ENCODE data around the gene MAFB. TPM values are rescaled to one million over a fixed set of nuclear protein-coding genes. Genes with fewer than 3 reads are reported as not detected.

The MAFB gene
- total RNA-seq, 1 donor from 2014 or later: 17.3 TPM

DNA sequence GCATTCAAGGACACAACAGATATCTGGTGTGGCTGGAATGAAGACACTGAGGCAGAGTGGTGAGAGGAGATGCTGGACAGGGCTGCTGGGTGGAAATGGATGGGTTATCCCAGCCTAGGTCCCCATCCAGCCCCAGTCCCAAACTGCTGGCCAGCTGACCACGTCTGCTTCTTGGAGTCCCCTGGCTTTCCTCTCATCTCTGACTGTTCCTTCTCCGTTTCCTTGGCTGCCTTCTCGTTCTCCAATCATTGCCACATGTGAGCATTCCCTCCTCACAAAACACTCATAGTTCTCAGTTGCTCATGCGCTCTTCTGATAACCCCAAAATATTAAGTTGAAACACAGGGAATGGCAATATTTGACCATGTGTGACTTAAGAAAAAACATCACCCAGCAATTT lies 31.5 kb downstream of the MAFB start:
- DNase-seq (ENCODE audit: low spot score): no peak

DNA sequence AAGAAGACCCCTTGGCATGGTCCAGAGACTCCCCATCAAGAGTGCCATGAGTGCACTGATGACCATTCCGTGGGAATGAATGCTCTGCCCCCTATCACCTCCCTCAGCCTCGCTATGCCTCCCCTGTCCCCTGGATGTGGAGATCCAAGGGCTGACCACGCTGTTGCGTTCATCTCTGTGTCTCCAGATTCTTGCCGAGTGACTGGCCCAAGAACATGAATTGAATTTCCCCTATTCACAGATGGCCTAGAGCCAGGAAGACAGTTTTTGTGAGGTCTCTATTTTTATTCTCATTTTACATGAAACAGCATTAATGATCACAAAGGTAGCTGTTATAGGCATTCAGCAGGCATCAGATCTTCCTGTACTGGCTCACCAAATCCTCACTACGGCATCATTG lies 33.6 kb downstream of the MAFB start:
- DNase-seq (ENCODE audit: low spot score): no peak

DNA sequence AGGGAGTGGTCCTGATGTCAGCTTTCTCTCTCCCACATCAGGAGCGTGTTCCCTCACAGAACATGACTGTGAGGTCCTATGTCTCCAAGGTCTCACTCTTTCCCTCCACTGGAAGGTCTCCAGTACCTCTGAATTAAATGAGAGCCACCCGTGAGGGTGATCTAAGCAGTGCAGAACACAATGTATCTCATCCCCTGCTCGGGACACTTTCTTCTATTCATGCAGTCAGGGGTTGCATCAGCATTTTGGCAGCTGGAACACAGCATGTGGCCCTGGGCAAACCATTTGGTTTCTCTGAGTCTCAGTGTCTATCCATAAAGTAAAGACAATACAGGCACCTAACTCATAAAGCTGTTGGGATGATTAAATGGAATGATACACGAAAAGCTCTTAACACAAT lies 34.2 kb downstream of the MAFB start:
- no peak for DNase-seq (ENCODE audit: low spot score)

DNA sequence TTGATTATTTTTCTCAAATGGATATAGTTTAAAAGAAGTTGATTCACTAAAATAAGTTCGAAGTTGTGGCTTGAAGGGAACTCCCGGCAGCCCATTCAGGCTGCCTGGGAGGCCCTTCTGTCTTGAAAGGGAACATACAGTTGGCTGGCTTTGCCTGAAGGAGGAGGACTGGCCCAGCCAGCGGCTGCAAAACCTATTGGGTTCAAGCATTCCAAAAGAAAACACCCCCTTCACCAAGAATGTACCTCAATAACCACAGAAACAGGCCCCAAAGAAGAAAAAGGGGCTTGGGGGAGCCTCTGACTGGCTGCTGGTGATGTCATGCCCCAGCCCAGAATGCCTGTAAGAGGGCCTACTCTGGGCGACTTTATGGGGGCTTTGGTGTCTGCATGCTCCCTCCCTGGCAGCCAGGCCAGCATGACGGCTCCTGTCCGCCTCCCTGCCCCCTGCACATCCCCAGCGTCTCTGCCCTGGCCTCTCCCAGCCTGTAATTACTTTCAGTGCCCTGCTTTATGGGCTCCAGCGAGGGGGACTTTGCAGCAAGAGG lies 36.5 kb downstream of the MAFB start:
- DNase-seq (ENCODE audit: low spot score): no peak

DNA sequence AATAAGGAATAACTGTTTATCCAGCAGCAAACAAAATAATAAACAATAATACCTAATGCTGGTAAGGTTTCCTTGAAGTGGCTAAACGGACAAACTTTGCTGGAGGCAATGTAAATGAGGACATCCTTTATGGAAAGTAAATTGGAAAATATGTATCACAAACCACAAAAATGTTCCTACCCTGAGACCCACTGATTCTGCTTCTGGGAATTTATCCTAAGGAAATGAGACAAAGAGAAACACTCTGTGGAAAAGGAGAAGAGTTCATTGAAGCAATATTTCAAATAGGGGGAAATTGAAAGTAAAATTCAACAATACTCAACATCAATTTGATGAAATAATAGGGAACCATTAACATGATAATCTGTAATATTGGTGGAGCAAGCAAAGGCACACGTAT lies 37.9 kb downstream of the MAFB start:
- DNase-seq (ENCODE audit: low spot score): no peak

DNA sequence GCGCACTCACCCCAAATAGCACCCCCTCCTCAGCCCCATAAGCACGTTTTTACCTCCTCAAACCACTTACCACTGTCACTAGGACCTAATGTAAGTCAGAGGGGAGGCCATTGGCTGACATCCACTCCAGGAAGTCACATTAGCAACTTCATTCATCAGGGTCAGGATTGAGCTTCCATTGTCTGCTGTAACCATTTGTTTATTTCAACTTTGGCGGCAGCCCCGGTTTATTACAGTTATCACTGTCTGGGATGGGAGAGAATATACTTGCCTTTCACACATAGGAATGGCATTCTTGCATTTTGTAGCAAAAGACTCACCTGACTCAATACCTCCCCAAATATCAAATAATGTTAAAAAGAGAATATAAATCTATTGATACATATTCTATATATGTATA lies 38.3 kb downstream of the MAFB start:
- no peak for DNase-seq (ENCODE audit: low spot score)

DNA sequence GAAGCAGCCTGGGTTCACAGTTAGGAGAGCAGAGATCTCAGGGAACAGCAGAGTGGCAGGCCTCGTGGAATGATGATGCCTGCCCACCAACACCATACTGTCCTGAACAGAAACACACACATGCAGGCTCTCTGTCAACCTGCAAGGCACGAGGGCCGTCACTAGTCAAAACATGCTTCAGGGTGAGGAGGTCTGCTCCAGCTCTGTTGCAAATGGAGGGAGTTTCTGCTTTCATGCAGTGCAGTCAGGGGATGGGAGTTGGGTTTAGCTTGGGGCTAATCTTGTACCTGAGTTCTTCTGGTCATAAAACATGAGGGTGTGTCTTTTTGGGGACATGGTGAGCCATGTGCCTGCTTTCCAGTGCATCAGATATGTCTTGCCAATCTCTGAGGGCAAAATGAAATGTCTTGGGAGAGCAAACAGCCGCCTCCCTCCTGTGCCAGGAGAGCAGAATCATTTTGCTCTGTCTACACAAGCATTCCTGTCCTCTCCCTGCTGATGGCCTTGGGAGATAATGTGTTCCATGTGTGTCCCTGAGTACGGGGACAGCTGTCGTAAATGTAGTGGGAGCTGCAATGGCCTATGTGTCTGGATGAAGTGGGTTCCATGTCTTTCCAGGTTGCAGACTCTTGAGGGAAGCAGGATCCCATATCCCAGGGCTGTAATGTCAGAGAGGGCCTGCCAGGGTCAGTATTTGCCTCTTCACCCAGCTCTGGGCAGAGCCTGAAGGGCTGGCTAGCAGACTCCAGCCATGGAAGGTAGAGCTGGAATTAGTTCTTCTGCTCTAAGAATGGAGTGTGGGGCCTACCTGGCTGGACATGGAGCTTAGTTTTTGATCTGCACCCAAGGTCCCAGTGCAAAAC lies 40.6 kb downstream of the MAFB start:
- no peak for DNase-seq (ENCODE audit: low spot score)

DNA sequence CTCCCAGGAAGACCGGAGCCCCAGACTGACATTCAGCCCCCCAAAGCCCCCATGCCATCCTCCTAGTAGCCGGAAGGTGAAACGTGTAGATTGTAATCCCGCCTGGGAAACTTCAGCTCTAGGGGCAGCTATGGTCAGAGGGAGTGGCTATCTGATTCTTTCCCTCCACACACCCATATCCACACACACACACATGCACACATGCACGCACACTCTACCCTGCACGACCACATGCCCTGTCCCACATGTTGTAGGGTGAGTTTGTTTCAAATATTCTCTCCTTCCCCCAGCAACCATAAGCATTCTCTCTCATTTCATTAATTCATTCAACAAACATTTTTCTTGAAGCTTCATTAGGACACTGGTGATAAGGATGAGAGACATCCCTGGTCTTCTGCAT lies 42.2 kb downstream of the MAFB start:
- no peak for DNase-seq (ENCODE audit: low spot score)

DNA sequence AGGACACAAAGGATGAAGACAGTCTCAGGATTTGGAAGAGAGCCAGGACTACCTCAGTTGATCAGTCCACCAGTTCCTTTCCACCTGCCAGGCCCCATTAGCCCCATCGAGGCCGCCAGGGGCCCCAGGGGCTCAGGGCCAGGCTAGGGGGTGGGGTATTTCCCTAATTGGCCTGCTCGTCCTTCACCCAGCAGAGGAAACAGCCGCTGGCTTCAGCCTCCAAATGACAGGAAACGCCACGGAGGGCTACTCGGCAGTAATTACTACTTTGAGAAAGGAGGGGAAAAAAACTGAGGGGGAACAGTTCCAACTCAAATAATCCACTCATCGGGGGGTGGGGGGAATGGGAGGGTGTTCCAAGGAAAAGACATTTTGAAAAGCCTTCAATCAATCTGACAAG lies 42.7 kb downstream of the MAFB start:
- no peak for DNase-seq (ENCODE audit: low spot score)

DNA sequence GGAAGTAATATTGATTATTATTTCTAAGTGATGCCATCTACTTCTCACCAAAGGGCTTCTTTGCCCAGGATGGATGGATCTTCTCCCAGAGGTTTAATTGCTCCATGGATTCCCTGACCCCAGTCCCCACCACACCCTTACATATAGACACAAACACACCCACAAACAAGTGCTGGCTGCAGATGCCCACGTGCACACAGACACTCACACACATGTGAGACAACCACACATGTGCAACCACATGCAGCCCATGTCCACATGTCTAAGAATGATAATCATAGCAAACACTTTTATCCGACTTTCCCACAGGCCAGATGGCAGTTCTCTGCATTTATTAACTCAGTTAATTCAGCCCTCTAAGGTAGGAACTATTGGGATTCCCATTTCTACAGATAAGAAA lies 44.2 kb downstream of the MAFB start:
- DNase-seq (ENCODE audit: low spot score): no peak

DNA sequence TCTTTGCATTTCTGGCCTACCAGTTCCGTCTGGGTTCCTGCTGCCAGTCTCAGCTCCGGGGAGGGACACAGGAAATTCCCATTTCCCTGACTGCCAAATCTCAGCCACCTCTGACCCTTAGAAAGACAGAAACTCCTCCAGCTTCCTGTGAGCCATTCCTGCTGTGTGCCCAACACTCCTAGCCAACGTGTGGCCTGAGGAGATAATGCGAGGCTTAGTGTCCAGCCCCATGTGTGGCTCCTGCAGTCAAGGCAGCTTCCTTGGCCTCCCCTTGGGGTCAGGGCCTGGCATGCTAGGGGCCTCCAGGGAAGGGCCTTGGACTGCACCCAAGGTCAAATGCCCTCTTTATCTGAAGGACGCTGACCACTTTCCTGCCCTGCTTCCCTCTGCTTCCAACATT lies 45.1 kb downstream of the MAFB start:
- DNase-seq (ENCODE audit: low spot score): no peak

DNA sequence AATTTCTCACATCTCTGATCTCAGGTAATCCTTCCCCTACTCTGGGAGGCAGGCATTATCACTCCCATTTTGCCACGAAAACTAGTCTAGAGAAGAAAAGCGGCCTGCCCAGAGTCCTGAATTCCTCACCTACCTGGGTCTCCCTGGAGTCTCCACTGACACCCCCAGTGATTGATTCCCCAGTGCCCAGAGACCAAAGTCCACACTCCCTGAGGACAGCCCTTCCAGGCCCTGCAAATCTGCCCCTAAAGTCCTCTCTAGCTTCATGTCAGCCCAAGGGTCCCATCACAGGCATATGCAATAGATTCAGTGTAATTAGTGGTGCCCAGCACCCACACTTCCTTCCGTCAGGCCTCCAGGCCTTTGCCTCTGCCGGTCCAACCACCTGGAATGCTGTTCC lies 47.2 kb downstream of the MAFB start:
- no peak for DNase-seq (ENCODE audit: low spot score)

DNA sequence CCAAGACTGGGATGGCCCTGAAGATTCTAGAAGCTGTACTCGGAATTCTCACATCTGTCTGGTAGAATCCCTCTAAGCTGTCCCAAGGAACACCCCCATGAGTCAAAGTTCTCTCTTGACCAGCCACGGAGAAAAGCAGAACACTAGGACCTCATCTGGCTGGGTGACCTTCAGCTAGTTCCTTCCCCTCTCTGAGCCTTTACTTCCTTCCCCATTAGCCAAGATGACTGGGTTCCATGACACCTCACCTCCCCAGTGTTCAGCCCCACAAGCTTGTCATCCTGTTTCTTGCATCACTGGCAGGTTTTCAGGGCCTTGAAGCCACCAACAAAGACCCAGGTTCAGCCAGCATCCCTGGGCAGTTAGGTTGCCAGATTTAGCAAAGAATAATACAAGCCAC lies 47.8 kb downstream of the MAFB start:
- no peak for DNase-seq (ENCODE audit: low spot score)

DNA sequence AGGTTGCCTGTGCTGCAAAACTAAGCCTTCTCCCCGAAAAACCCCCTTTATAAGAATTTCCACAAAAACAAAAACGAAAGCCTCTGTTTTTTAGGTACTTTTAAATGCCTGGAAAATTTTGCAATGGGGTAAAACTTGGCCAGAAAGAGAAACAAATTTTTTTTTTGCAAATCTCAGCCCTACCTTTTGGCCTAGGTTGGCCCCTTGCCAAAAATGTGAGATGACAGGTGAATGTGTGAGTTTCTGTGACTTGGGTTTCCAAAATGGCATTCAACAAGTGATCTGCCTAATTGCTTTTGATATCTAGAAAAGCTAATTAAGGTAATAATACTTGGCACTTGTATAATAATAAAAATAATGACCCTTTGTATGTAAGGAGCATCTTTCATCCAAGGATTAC lies 48.4 kb downstream of the MAFB start:
- DNase-seq (ENCODE audit: low spot score): no peak

DNA sequence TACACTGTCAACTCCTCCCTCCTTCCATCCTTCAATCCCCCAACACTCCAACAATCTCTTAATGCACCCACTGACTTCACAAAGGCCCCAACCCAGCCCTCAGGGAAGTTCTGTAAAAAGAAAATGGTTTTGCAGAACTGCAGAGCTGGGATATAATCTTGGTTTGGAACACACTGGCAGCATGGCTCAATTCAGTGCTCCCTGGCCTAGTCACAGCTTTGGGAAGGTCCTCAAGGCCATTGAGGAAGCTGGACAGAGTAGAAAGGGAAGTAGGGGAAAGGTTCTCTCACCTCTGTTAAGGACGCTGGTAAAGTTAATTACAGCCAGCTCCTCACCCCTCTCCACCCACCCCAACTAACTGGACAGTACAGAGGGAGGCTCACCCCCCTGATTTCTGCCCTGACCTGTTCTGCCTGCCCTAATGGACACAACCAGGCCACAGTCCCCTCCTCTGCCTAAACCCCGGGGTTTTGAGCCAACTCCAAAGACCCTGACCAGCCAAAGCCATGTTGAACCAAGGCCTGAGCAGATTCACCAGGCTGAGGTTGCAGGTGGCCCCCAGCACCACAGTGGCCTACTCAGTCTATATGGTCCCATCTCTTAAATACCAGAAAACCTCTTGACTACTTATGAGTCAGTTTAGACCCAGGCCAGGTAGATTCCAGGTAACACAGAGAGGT lies 49.2 kb downstream of the MAFB start:
- DNase-seq (ENCODE audit: low spot score): no peak

DNA sequence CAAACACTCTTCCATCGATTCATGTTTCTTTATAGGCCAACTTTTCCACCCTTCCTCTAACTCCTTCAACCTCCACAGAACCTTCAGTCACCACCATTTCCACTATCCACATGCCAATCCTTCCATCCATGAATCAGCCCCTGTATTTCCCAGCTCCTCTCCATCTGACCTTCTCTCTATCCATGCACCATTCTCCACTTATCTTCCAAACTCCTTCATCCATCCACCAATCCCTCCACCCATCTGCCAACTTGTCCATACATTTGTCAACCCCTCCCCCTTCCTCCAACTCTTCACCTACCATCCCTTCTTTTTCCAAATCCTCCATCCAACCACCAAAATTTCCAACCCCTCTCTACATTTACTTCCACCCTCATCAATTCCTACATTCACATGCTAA lies 49.9 kb downstream of the MAFB start:
- DNase-seq (ENCODE audit: low spot score): no peak

DNA sequence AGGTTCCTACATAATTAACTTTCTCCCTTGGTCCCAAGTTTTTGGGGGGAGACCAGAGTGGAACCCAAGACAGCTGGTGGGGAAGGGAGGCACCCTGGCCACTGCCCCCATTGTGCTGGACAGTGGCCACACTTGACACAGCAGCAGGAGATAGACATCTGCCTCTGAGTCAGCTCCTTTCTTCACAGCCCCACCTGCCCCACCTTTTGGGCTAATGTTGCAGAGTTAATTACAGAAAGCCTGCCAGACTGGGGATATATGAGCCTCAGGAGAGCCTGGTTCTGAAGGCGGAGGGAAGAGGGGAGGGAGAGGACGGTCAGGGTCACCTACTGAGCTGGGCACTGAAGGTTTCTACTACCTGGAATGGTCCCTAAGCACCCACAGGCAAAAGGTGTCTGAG lies 50.6 kb downstream of the MAFB start:
- DNase-seq (ENCODE audit: low spot score): no peak

DNA sequence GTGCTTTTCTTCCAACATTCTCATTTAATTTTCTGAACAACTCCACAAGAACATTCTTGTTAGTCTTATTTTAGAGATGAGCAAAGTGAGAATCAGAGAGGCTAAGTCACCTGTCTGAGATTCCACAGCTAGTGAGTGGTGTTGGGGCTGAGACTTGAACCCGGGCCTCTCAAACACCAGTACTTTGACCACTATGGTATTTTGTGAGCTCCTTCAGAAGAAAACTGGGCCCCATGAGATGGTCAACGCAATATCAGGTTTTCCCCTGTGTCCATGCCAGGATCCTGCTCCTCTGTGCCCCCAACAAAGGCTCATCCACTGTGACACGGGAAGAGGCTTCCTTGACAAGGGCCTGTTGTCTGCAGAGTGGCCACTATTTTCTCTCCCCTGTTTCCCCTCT lies 51.9 kb downstream of the MAFB start:
- no peak for DNase-seq (ENCODE audit: low spot score)

DNA sequence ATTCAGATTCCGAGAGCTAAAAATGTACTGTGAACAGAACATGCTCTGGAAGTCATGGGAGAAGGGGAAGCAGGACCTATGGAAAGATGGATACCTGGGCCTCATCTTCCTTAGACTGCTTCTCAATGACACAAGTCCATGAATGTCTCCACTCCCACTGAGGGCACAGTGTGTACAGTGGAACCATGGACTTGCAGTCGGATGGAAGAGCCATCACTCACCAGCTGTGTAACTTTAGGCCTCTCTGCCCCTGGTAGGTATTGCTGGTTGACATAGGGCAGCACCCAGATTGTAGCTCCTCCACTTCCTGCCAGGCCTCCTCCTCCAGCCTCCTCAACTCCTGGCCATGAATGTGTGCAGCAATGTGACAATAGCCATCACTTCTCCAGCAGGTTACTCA lies 52.5 kb downstream of the MAFB start:
- DNase-seq (ENCODE audit: low spot score): no peak

DNA sequence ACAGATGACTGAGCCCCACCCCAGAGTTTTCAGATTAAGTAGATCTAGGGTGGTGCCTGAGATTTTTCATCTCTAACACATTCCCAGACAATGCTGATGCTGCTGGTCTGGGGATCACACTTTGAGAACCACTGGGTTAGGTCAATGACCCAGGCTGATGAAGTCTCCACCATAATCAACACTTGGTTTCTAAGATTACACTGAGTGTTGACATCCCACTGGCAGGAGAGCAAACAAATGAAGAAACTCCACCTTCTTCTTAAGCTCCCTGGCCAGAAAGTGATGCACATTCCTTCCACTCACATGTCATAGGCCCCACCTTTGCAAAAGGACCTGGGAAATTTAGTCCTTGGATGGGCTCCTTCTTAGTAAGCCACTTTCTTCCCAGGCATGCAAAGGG lies 53.1 kb downstream of the MAFB start:
- DNase-seq (ENCODE audit: low spot score): no peak

Measured in ureter (tissue), 1 donor.